ENCODE data around the gene TSSK3. TPM values are rescaled to one million over a fixed set of nuclear protein-coding genes. Genes with fewer than 3 reads are reported as not detected.
"Not testable (repeated sequence)": the region's sequence is repeated elsewhere in the genome, so short reads cannot be mapped to it uniquely, and the experiment has no call there.

Gene TSSK3
- total RNA-seq, 1 donor from 2014 or later = 1.0 TPM

DNA sequence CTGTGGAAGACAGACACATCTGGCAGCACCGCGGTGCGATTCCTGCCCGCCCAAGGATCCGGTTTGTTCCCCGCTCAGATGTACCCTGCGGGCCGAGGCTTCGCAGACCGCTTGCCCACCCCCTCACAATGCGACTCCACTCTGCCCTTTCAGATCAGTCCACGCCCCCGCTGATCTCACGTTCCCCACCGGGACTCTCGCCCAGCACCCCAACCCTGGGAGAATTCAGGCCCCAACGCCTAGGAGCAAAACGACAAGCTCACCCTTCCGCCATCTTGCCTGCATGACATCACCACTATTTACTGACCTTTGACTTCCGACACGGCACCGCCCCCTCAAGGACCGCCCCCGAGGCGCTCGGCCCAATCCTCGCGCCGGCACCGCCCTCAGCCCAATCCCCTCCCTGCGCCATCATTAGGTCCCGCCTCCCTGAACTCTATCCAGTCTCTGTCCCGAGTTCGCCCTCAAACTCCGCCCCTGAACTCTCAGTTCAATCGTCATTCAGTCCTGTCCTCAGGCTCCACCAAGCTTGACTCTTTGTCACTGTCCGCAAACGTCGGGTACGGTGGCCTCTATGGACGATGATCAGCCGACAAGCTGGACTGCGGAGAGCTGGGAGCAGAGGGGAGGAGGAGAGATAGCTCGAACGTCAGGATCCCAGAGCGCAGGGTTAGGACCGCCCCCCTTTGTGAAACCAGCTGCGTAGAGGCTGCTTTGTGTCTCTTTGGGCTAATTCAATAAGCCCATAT lies 32.0 kb downstream of the TSSK3 start, which contains the start of gene BSDC1:
Gene BSDC1, minus strand, starts transcription at position 301 of the 749 bp plus-strand sequence. Its CDS starts 27 bp downstream, at position 274.
- Histone ChIP-seq H3K9ac (ENCODE audit: low read depth in 1 of 3, low read length in 3 of 3) (peak within 1 kb of the TSS; percentile 95 to 97 (median 97)), H3K4me3 (ENCODE audit: low read length in 3 of 3) (peak within 1 kb of the TSS; percentile 89 to 98 (median 92)), H3K36me3 (ENCODE audit: control insufficient read depth in 3 of 3, insufficient read depth in 3 of 3, low read length in 3 of 3) (peaks cover 19 to 35% (median 28%) of the 10 kb centered on the region in 3 donors), H3K27ac (ENCODE audit: low read depth, low read length) (peak within 1 kb of the TSS; percentile 98), H3K4me1 (ENCODE audit: control insufficient read depth in 3 of 3, insufficient read depth in 3 of 3, low read length in 3 of 3) (peaks cover 19 to 38% (median 27%) of the 10 kb centered on the region in 3 donors), H3K9me3 (ENCODE audit: control insufficient read depth in 3 of 3, low read length in 3 of 3) (no peaks in the 10 kb centered on the region), H3K27me3 (ENCODE audit: control insufficient read depth in 3 of 3, insufficient read depth in 3 of 3, low read length in 3 of 3) (no peaks in the 10 kb centered on the region)

DNA sequence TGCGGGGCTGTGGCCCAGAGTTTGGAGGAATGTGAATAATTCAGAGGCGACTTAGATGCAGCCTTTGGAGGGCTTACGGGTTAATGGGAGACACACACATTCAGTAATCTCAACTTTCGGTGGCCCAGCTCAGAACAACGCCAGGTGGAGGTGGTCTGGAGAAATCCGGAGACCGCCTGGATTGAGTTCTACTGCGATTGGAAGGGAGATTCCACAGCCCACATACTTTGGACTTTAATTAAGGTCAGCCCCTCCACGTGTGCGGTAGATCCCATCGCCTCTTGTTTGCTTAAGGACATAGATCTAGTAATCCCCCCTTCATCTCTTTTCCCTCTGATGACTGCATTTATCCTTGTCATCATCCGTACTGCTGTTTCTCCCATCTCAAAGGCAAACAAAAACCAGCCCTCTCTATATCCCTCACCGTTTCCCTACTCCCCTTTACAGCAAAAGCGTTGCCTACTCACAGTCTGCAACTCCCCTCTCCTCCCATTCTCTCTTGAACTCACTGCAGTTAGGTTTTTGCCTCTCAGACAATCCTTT lies 32.6 kb downstream of the TSSK3 start:
- Histone ChIP-seq H3K9ac (ENCODE audit: low read depth in 1 of 3, low read length in 3 of 3) (peak overlapping the region; percentile 95 to 97 (median 95)), H3K9me3 (ENCODE audit: control insufficient read depth in 3 of 3, low read length in 3 of 3) (no peaks in the 10 kb centered on the region), H3K4me3 (ENCODE audit: low read length in 3 of 3) (peak overlapping the region; percentile 89 to 98 (median 92)), H3K27ac (ENCODE audit: low read depth, low read length) (peak overlapping the region; percentile 98), H3K27me3 (ENCODE audit: control insufficient read depth in 3 of 3, insufficient read depth in 3 of 3, low read length in 3 of 3) (no peaks in the 10 kb centered on the region), H3K36me3 (ENCODE audit: control insufficient read depth in 3 of 3, insufficient read depth in 3 of 3, low read length in 3 of 3) (peaks cover 15 to 29% (median 22%) of the 10 kb centered on the region in 3 donors), H3K4me1 (ENCODE audit: control insufficient read depth in 3 of 3, insufficient read depth in 3 of 3, low read length in 3 of 3) (peaks cover 19 to 38% (median 27%) of the 10 kb centered on the region in 3 donors)

DNA sequence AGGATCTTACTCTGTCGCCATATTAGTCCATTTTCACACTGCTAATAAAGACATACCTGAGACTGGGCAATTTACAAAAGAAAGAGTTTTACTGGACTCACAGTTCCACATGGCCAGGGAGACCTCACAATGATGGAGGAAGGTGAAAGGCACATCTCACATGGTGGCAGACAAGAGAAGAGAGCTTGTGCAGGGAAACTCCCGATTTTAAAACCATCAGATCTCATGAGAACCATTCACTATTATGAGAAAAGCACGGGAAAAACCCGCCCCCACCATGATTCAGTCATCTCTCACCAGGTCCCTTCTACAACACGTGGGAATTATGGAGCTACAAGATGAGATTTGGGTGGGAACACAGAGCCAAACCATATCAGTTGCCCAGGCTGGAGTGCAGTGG lies 34.2 kb downstream of the TSSK3 start:
- H3K9ac ChIP-seq (ENCODE audit: low read depth in 1 of 3, low read length in 3 of 3); H3K27me3 ChIP-seq (ENCODE audit: control insufficient read depth in 3 of 3, insufficient read depth in 3 of 3, low read length in 3 of 3); H3K9me3 ChIP-seq (ENCODE audit: control insufficient read depth in 3 of 3, low read length in 3 of 3); H3K27ac ChIP-seq (ENCODE audit: low read depth, low read length); H3K4me3 ChIP-seq (ENCODE audit: low read length in 3 of 3): not testable (repeated sequence)
- Histone ChIP-seq H3K36me3 (ENCODE audit: control insufficient read depth in 3 of 3, insufficient read depth in 3 of 3, low read length in 3 of 3) (peaks cover 7 to 14% (median 8%) of the 10 kb centered on the region in 3 donors), H3K4me1 (ENCODE audit: control insufficient read depth in 3 of 3, insufficient read depth in 3 of 3, low read length in 3 of 3) (peaks cover 21 to 30% (median 29%) of the 10 kb centered on the region in 3 donors)

DNA sequence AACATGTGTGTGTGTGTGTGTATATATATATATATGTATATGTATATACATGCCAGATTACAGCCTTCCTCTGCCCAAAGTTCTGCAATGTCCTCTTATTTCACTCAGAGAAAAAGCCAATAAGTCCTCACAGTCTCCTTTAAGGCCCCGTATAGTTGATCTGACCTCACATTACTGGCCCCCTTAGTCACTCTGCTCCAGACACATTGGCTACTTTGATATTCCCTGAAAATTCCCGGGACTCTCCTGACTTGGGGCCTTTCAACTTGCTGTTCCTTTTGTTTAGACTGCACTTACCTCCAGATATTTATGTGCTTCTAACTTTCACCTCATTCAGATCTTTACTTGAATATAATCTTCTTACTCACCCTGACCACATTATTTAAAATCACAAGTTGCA lies 36.1 kb downstream of the TSSK3 start:
- no peak overlapping the region for H3K4me3 ChIP-seq (ENCODE audit: low read length in 3 of 3)
- no peak overlapping the region for H3K9ac ChIP-seq (ENCODE audit: low read depth in 1 of 3, low read length in 3 of 3)
- no peaks in the 10 kb centered on the region for H3K27me3 ChIP-seq (ENCODE audit: control insufficient read depth in 3 of 3, insufficient read depth in 3 of 3, low read length in 3 of 3)
- H3K4me1 ChIP-seq (ENCODE audit: control insufficient read depth in 3 of 3, insufficient read depth in 3 of 3, low read length in 3 of 3) = peaks cover 8 to 12% (median 11%) of the 10 kb centered on the region in 3 donors
- H3K27ac ChIP-seq (ENCODE audit: low read depth, low read length) = no peak overlapping the region
- H3K36me3 ChIP-seq (ENCODE audit: control insufficient read depth in 3 of 3, insufficient read depth in 3 of 3, low read length in 3 of 3) = peaks cover 0 to 5% (median under 1%) of the 10 kb centered on the region in 3 donors
- no peaks in the 10 kb centered on the region for H3K9me3 ChIP-seq (ENCODE audit: control insufficient read depth in 3 of 3, low read length in 3 of 3)

DNA sequence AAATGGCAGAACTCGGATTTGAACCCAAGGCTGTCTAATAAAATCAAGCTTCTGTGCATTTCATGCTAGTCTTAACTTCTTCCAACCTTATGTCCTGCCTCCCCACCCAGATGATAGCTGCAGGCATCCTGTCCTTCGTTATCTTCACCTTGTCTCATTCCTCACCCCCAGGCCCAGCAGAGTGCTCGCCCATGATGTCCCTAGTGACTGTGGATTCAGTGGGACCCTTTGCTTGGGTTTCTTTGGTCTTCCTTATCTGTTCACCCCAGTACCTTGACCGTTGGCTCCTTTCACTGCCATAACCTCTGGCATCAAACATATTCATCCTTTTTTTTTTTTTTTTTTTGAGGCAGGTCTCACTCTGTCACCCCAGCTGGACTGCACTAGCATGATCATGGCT lies 37.5 kb downstream of the TSSK3 start:
- Histone ChIP-seq H3K27ac (ENCODE audit: low read depth, low read length) (no peak overlapping the region), H3K9ac (ENCODE audit: low read depth in 1 of 3, low read length in 3 of 3) (no peak overlapping the region), H3K9me3 (ENCODE audit: control insufficient read depth in 3 of 3, low read length in 3 of 3) (no peaks in the 10 kb centered on the region), H3K27me3 (ENCODE audit: control insufficient read depth in 3 of 3, insufficient read depth in 3 of 3, low read length in 3 of 3) (no peaks in the 10 kb centered on the region), H3K4me1 (ENCODE audit: control insufficient read depth in 3 of 3, insufficient read depth in 3 of 3, low read length in 3 of 3) (peaks cover 4 to 7% (median 5%) of the 10 kb centered on the region in 3 donors), H3K4me3 (ENCODE audit: low read length in 3 of 3) (no peak overlapping the region), H3K36me3 (ENCODE audit: control insufficient read depth in 3 of 3, insufficient read depth in 3 of 3, low read length in 3 of 3) (no peaks in the 10 kb centered on the region)

DNA sequence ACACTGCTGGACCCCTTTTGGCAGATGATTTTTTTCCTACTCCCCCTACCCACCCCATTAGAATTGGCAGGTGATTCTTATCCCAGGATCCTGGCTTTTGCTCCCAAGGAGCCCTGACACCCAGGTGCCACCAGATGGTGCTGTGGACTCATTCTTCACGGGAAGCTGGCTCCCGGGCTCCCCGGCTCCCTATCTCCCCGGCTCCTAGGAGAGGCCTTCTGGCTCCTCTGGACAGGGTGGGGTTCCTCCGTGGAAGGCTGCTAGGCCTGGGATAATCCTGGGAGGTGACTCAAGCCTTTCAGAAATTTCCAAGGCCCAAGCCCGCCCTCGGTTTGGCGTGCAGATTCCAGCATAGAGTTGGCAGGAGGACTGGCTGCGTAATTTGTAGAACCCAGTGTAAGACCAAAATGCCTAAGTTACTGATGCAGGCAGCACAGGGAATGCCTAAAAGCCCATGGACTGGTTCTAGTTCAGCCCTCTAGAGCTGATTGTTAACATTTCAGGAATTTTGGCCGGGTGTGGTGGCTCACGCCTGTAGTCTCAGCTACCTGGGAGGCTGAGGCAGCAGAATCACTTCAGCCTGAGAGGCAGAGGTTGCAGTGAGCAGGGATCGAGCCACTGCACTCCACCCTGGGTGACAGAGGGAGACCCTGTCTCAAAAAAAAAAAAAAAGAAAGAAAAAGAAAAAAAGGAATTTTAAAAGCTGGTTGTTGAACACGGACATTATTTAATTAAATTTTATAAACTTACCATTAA lies 38.7 kb downstream of the TSSK3 start:
- Histone ChIP-seq H3K4me1 (ENCODE audit: control insufficient read depth in 3 of 3, insufficient read depth in 3 of 3, low read length in 3 of 3) (peaks cover 0 to 2% (median 2%) of the 10 kb centered on the region in 3 donors), H3K4me3 (ENCODE audit: low read length in 3 of 3) (peak overlapping the region; percentile 2 to 58 (median 52)), H3K36me3 (ENCODE audit: control insufficient read depth in 3 of 3, insufficient read depth in 3 of 3, low read length in 3 of 3) (no peaks in the 10 kb centered on the region), H3K9ac (ENCODE audit: low read depth in 1 of 3, low read length in 3 of 3) (peak overlapping the region; percentile 45 to 75 (median 66)), H3K9me3 (ENCODE audit: control insufficient read depth in 3 of 3, low read length in 3 of 3) (no peaks in the 10 kb centered on the region), H3K27me3 (ENCODE audit: control insufficient read depth in 3 of 3, insufficient read depth in 3 of 3, low read length in 3 of 3) (no peaks in the 10 kb centered on the region), H3K27ac (ENCODE audit: low read depth, low read length) (peak overlapping the region; percentile 7)

DNA sequence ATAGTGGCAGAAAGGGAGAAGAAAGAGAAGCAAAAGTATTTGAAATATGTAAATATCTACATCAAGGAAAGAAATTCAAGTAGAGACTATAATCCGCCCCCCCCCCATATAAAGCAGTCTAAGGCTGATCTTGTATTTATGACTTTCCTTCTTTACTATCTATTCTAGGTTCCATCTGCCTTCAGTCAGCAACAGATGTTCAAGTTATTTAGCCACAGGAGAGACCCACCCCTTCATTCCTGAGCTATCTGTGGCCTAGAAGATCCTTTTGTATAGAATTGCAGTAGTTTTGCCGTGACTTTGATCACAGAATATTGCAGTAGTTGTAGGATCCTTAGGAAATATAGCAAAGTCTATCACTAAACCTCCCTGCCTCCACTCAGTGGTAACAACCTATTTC lies 42.6 kb downstream of the TSSK3 start:
- Histone ChIP-seq H3K27ac (ENCODE audit: low read depth, low read length) (no peak overlapping the region), H3K9ac (ENCODE audit: low read depth in 1 of 3, low read length in 3 of 3) (no peak overlapping the region), H3K4me3 (ENCODE audit: low read length in 3 of 3) (no peak overlapping the region), H3K27me3 (ENCODE audit: control insufficient read depth in 3 of 3, insufficient read depth in 3 of 3, low read length in 3 of 3) (no peaks in the 10 kb centered on the region), H3K36me3 (ENCODE audit: control insufficient read depth in 3 of 3, insufficient read depth in 3 of 3, low read length in 3 of 3) (no peaks in the 10 kb centered on the region), H3K9me3 (ENCODE audit: control insufficient read depth in 3 of 3, low read length in 3 of 3) (no peaks in the 10 kb centered on the region), H3K4me1 (ENCODE audit: control insufficient read depth in 3 of 3, insufficient read depth in 3 of 3, low read length in 3 of 3) (peaks cover 0 to 2% (median 2%) of the 10 kb centered on the region in 3 donors)

DNA sequence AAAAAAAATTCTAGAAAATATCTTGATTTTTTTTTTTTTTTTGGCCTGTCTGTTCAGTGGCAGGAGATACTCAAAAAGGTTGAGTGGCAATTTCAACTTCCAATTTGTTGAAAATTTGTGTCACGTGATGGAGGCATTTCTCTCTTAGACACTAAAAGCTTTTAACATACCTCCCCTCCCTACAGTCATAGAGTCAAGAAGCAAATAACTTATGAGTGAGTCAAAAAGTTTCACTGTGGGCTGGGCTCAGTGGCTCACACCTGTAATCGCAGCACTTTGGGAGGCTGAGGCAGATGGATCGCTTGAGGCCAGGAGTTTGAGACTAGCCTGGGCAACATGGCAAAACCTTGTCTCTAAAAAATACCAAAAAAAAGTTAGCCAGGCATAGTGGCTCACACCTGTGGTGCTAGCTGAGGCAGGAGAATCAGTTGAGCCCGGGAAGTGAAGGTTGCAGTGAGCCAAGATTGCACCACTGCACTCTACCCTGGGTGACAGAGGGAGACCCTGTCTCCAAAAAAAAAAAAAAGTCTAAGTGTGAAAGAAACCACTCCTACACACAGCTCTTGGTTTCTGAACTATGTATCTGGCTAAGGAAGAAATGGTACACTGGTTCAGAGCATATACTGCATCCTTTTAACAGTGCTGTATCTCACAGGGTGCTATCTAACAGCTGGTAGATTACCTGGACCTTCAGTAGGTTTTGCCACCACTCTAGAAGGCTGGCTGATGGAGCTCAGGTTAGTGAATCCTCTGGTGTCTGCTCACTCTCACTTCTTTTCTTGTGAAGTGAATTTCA lies 43.5 kb downstream of the TSSK3 start:
- no peaks in the 10 kb centered on the region for H3K27me3 ChIP-seq (ENCODE audit: control insufficient read depth in 3 of 3, insufficient read depth in 3 of 3, low read length in 3 of 3)
- peaks cover 0 to 2% (median 0%) of the 10 kb centered on the region in 3 donors for H3K4me1 ChIP-seq (ENCODE audit: control insufficient read depth in 3 of 3, insufficient read depth in 3 of 3, low read length in 3 of 3)
- no peak overlapping the region for H3K9ac ChIP-seq (ENCODE audit: low read depth in 1 of 3, low read length in 3 of 3)
- no peak overlapping the region for H3K27ac ChIP-seq (ENCODE audit: low read depth, low read length)
- H3K36me3 ChIP-seq (ENCODE audit: control insufficient read depth in 3 of 3, insufficient read depth in 3 of 3, low read length in 3 of 3) = no peaks in the 10 kb centered on the region
- H3K9me3 ChIP-seq (ENCODE audit: control insufficient read depth in 3 of 3, low read length in 3 of 3) = no peaks in the 10 kb centered on the region
- no peak overlapping the region for H3K4me3 ChIP-seq (ENCODE audit: low read length in 3 of 3)

DNA sequence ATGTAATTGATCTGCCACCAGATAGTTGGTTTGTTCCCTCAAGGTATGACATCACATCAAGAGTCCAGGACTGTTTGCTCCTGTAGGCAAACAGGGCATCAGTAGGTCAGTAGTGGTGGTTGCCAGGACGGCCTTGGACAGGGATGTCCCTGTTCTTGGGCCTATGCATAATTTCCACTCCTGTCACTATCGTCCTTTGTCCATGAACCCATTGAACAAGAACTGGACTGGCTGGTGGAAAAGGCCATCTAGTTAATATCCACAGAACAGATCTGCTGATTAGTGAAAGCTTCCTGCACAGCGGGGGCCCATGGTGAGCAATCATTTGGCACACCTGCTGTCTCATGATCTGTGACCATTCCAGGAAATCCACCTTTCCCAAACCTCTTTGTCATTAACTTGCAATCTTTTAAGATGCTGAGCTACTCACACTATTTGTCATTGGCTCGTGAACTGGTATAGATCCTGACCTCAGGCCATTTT lies 44.3 kb downstream of the TSSK3 start:
- no peaks in the 10 kb centered on the region for H3K4me1 ChIP-seq (ENCODE audit: control insufficient read depth in 3 of 3, insufficient read depth in 3 of 3, low read length in 3 of 3)
- no peak overlapping the region for H3K9ac ChIP-seq (ENCODE audit: low read depth in 1 of 3, low read length in 3 of 3)
- H3K4me3 ChIP-seq (ENCODE audit: low read length in 3 of 3) = no peak overlapping the region
- H3K27me3 ChIP-seq (ENCODE audit: control insufficient read depth in 3 of 3, insufficient read depth in 3 of 3, low read length in 3 of 3) = no peaks in the 10 kb centered on the region
- no peaks in the 10 kb centered on the region for H3K36me3 ChIP-seq (ENCODE audit: control insufficient read depth in 3 of 3, insufficient read depth in 3 of 3, low read length in 3 of 3)
- no peak overlapping the region for H3K27ac ChIP-seq (ENCODE audit: low read depth, low read length)
- H3K9me3 ChIP-seq (ENCODE audit: control insufficient read depth in 3 of 3, low read length in 3 of 3) = no peaks in the 10 kb centered on the region

Data from skeletal muscle tissue (tissue), 4 donors.